ENCODE results near the gene GRID1. TPM values are rescaled to one million over a fixed set of nuclear protein-coding genes. Genes with fewer than 3 reads are reported as not detected.

The GRID1 gene
- total RNA-seq (2014; rRNA removed; shearing (Covaris generic); ENCODE audit: low replicate concordance): 0.07 and 0.18 TPM in 2 replicates

DNA sequence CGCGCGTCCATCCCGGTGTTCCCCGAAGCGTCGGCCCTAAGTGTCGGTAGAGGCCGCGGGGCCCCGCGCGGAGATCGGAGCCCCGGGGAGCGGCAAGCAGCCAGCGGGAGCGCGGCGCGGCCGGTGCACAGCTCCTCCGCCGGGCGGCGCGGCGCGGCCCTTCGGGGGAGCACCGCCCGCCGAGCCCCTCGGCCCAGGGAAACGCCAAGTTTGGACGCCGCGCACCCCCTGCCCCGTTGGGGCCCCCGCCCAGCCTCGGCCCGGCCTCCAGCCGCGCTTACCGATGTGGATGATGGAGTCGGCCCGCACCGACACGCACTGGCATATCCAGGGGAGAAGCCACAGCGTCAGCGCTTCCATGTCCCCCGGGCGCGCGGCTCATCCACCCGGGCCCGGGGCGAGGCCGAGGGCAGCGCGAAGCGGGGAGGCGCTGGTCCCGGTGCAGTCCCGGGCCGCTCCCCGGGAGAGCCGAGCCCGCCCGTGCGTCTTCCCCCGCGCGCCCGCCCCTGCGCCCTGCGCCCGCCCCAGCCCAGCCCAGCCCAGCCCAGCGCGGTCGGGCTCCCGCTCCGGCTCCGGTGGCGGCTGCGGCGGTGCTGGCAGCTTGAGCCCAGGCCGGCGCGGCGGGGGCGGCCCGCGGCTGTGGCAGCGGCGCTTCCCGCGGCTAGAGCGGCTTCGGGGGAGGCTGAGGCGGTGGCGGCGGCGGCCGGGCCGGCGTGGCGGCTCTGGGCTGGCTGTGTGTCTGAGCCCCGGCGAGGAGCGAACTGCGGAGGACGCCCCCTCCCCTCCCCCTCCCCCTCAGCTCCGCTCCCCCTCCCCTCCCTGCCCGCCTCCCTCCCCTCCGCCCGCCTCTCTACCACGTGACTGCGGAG is at the start of gene GRID1:
Gene GRID1, minus strand, starts transcription at position 763 of the 869 bp plus-strand sequence.
- Histone ChIP-seq H3K79me2 (ENCODE audit: low read length) (no peaks in the 10 kb centered on the region), H2AFZ (ENCODE audit: low read length) (no peak within 1 kb of the TSS), H3K4me2 (ENCODE audit: low read depth, low read length, poor library complexity, severe bottlenecking) (no peak within 1 kb of the TSS), H3K27ac (ENCODE audit: low read length) (no peak within 1 kb of the TSS), H3K9me3 (ENCODE audit: low read length) (no peaks in the 10 kb centered on the region), H3K9me2 (replicated peaks; ENCODE audit: insufficient read depth, low read length) (no peaks in the 10 kb centered on the region), H3K4me3 (ENCODE audit: low read length) (no peak within 1 kb of the TSS), H3K36me3 (ENCODE audit: insufficient read depth, low read length) (no peaks in the 10 kb centered on the region), H4K20me1 (ENCODE audit: insufficient read depth, low read depth, low read length) (no peaks in the 10 kb centered on the region), H3K4me1 (ENCODE audit: low read length) (no peaks in the 10 kb centered on the region), H3K27me3 (ENCODE audit: low read length) (no peaks in the 10 kb centered on the region), H3K9ac (ENCODE audit: low read length) (no peak within 1 kb of the TSS)
- no peak for DNase-seq

DNA sequence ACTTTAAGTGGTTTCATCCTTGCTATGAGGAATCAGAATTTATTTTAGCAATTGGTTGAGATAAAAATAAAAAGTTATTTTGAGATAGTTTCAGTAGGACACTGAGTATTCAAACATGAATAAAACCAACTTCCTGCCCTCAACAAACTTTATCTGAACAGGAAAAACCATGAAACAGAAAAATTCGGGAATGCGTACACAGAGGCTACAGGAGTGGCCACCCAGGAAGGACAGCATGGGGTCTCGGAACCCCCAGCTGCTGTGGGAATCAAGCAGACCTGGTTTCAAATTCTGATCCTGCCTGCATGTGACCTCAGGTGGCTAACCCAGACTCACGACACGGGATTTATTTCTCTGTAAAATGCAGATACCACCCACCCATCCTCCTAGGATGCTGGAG is 49.0 kb upstream of the GRID1 start:
- Histone ChIP-seq H3K4me2 (ENCODE audit: low read depth, low read length, poor library complexity, severe bottlenecking) (no peak overlapping the region), H3K79me2 (ENCODE audit: low read length) (no peaks in the 10 kb centered on the region), H3K27ac (ENCODE audit: low read length) (no peak overlapping the region), H3K4me1 (ENCODE audit: low read length) (peaks cover 44% of the 10 kb centered on the region), H3K4me3 (ENCODE audit: low read length) (no peak overlapping the region), H4K20me1 (ENCODE audit: insufficient read depth, low read depth, low read length) (no peaks in the 10 kb centered on the region), H3K9me3 (ENCODE audit: low read length) (peaks cover 3% of the 10 kb centered on the region; the same call in 1 of the 2 replicates), H3K36me3 (ENCODE audit: insufficient read depth, low read length) (no peaks in the 10 kb centered on the region; the same call in 1 of the 2 replicates), H3K27me3 (ENCODE audit: low read length) (no peaks in the 10 kb centered on the region), H2AFZ (ENCODE audit: low read length) (no peak overlapping the region), H3K9me2 (replicated peaks; ENCODE audit: insufficient read depth, low read length) (no peaks in the 10 kb centered on the region), H3K9ac (ENCODE audit: low read length) (no peak overlapping the region)
- DNase-seq: no peak

DNA sequence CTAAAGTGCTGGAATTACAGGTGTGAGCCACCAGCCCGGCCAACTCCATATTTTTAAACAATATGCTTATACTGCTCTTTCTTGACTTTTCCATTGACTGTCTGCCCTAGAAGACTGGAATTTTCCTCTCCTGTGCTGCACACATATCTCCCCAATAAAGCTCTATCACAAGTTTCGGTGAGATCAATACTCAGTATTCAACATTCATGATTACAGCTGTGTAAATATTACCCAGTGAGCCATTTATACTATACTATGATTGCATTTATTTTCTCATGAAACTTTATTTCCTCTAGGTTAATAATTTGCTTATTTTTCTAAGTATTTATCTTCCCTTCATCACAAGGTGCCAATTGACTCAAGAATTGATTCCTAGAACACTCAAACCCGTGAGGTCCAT is 48.5 kb upstream of the GRID1 start:
- Histone ChIP-seq H3K27ac (ENCODE audit: low read length) (no peak overlapping the region), H3K9ac (ENCODE audit: low read length) (no peak overlapping the region), H3K9me3 (ENCODE audit: low read length) (peaks cover 4% of the 10 kb centered on the region; the same call in 1 of the 2 replicates), H3K79me2 (ENCODE audit: low read length) (no peaks in the 10 kb centered on the region), H4K20me1 (ENCODE audit: insufficient read depth, low read depth, low read length) (no peaks in the 10 kb centered on the region), H3K4me3 (ENCODE audit: low read length) (no peak overlapping the region), H3K9me2 (replicated peaks; ENCODE audit: insufficient read depth, low read length) (no peaks in the 10 kb centered on the region), H3K27me3 (ENCODE audit: low read length) (no peaks in the 10 kb centered on the region), H3K4me2 (ENCODE audit: low read depth, low read length, poor library complexity, severe bottlenecking) (no peak overlapping the region), H2AFZ (ENCODE audit: low read length) (no peak overlapping the region), H3K4me1 (ENCODE audit: low read length) (peaks cover 44% of the 10 kb centered on the region), H3K36me3 (ENCODE audit: insufficient read depth, low read length) (no peaks in the 10 kb centered on the region; the same call in 1 of the 2 replicates)
- DNase-seq: no peak

DNA sequence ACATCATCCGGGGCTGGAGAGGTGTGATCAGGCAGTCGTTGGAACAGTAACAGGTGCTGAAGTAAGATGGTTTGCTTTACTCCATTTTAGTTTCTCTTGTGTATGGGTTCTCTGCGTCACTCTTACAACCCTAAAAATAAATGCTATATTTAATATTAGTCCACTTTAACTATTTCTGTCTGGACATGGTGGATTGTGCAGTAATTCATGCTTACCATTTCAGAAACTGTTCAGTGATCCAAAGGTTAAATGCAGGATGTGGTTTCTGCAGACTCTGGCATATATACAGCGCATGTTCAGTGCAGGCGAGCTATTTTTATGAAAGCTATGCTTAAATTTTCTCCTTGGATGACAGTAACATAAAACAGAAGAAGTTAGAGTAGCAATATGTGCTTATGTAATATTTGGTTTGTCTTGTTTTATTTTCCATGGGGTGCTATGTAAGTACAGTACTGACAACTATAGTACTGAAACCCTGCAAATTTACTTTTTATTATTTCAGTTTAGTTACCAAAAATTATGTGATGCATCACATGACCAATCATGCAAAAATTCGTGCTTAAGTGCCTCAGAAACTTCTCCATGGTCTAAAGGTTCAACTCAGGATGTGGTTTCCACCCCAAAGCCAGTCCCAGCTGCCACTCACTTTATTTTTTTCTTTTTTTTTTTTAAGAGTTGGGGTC is 46.6 kb upstream of the GRID1 start:
- Histone ChIP-seq H3K4me3 (ENCODE audit: low read length) (peak overlapping the region; percentile 44; the same call in 1 of the 2 replicates), H3K9ac (ENCODE audit: low read length) (peak overlapping the region; percentile 56)

DNA sequence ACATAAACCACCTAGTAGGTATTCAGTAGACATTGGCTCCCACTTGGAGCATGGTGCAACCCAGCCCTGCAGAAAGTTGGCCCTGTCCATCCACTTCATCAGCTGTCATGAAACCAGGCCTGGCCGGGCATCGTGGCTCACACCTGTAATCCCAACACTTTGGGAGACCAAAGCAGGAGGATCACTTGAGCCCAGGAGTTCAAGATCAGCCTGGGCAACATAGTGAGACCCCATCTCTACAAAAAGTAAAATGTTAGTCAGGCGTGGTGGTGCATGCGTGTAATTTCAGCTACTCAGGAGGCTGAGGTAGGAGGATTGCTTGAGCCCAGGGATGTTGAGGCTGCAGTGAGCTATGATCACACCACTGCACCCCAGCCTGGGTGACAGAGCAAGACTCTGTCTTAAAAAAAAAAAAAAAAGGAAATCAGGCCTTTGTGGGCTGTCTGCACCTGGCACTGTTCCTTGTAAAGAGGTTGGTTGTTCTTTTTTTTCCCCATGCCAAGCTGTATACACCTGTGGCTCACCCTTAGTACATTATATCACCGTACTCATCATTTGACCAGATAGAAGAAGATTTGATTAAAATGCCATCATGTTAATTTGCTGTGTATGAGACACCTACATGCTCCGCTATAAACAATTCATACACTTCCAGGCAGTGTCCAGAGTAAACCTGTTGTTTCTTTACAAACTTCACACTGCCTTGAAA is 45.4 kb upstream of the GRID1 start:
- peak; percentile 62 for DNase-seq
- H3K36me3 ChIP-seq (ENCODE audit: insufficient read depth, low read length): no peaks in the 10 kb centered on the region; the same call in 1 of the 2 replicates
- H3K9ac ChIP-seq (ENCODE audit: low read length): peak overlapping the region; percentile 56
- H3K4me2 ChIP-seq (ENCODE audit: low read depth, low read length, poor library complexity, severe bottlenecking): peak overlapping the region; percentile 58
- H4K20me1 ChIP-seq (ENCODE audit: insufficient read depth, low read depth, low read length): no peaks in the 10 kb centered on the region
- peaks cover 4% of the 10 kb centered on the region; the same call in 1 of the 2 replicates for H3K9me3 ChIP-seq (ENCODE audit: low read length)
- no peak overlapping the region for H2AFZ ChIP-seq (ENCODE audit: low read length)
- H3K79me2 ChIP-seq (ENCODE audit: low read length): no peaks in the 10 kb centered on the region
- H3K9me2 ChIP-seq (replicated peaks; ENCODE audit: insufficient read depth, low read length): no peaks in the 10 kb centered on the region
- H3K4me1 ChIP-seq (ENCODE audit: low read length): peaks cover 42% of the 10 kb centered on the region
- peak overlapping the region; percentile 99 for H3K27ac ChIP-seq (ENCODE audit: low read length)
- no peaks in the 10 kb centered on the region for H3K27me3 ChIP-seq (ENCODE audit: low read length)
- peak overlapping the region; percentile 44; the same call in 1 of the 2 replicates for H3K4me3 ChIP-seq (ENCODE audit: low read length)

More for the DNA sequence above, 46.6 kb upstream of the GRID1 start:
- Histone ChIP-seq H3K79me2 (ENCODE audit: low read length) (no peaks in the 10 kb centered on the region), H2AFZ (ENCODE audit: low read length) (no peak overlapping the region), H3K4me2 (ENCODE audit: low read depth, low read length, poor library complexity, severe bottlenecking) (peak overlapping the region; percentile 58), H3K9me2 (replicated peaks; ENCODE audit: insufficient read depth, low read length) (no peaks in the 10 kb centered on the region), H3K27me3 (ENCODE audit: low read length) (no peaks in the 10 kb centered on the region), H4K20me1 (ENCODE audit: insufficient read depth, low read depth, low read length) (no peaks in the 10 kb centered on the region), H3K27ac (ENCODE audit: low read length) (peak overlapping the region; percentile 99), H3K36me3 (ENCODE audit: insufficient read depth, low read length) (no peaks in the 10 kb centered on the region; the same call in 1 of the 2 replicates), H3K4me1 (ENCODE audit: low read length) (peaks cover 44% of the 10 kb centered on the region), H3K9me3 (ENCODE audit: low read length) (peaks cover 4% of the 10 kb centered on the region; the same call in 1 of the 2 replicates)
- DNase-seq: peak; percentile 91

DNA sequence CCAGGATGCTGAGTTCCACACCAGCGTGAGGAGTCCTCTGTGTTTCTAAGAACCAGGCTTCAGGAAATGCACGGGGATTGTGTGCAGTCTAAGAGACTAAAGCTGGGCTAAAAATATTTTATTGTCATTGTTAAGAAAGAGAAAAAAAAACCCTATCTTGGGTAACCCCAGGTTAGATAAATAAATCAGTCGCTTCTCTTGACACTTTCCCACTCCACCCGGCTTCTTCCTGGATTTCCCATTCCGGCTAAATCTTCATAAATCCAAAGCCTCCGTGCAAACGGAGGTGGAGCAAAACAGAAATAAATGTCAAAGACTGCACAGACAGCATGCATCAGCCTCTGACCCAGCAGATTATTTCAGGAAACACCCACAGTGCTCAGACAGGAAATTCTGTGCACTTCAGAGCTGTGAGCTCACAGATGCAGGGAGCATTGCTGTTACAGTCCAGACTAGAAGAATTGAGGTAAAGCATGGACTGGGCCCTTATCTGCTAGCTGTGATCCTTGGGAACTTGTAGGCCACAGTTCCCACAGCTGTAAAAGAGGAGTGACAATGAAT is 44.8 kb upstream of the GRID1 start:
- Histone ChIP-seq H3K4me1 (ENCODE audit: low read length) (peaks cover 42% of the 10 kb centered on the region), H4K20me1 (ENCODE audit: insufficient read depth, low read depth, low read length) (no peaks in the 10 kb centered on the region), H3K9me3 (ENCODE audit: low read length) (peaks cover 4% of the 10 kb centered on the region; the same call in 1 of the 2 replicates), H2AFZ (ENCODE audit: low read length) (no peak overlapping the region), H3K36me3 (ENCODE audit: insufficient read depth, low read length) (no peaks in the 10 kb centered on the region; the same call in 1 of the 2 replicates), H3K9me2 (replicated peaks; ENCODE audit: insufficient read depth, low read length) (no peaks in the 10 kb centered on the region), H3K9ac (ENCODE audit: low read length) (peak overlapping the region; percentile 41), H3K4me2 (ENCODE audit: low read depth, low read length, poor library complexity, severe bottlenecking) (peak overlapping the region; percentile 51), H3K4me3 (ENCODE audit: low read length) (no peak overlapping the region), H3K79me2 (ENCODE audit: low read length) (no peaks in the 10 kb centered on the region), H3K27ac (ENCODE audit: low read length) (peak overlapping the region; percentile 99), H3K27me3 (ENCODE audit: low read length) (no peaks in the 10 kb centered on the region)
- peak; percentile 74 for DNase-seq

DNA sequence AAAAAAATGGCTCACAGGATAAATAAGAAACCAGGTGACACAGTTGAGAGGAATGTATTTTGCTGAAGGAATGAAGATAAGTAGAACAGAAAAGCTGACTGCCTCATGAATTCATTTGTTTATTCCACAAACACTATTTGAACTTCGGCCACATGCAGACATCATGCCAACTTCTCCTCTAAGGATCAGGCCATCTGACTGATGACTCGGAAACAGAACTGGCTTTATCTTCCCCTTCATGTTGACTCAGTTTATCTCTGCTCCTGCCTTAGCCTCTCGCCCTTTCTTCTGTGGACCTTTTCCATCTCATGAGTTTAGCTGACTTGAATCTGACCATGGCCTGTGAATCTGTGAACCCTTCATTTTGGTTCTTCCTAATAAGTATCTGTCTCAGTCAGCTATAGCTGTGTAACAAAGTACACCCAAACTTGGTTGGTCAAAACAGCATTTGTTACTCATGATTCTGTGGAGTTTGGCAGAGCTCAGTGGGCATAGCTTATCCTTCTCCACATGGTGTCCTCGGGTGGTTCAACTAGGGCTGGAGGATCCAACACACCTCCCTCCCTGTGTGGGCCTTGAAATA is 44.0 kb upstream of the GRID1 start:
- Histone ChIP-seq H3K36me3 (ENCODE audit: insufficient read depth, low read length) (no peaks in the 10 kb centered on the region; the same call in 1 of the 2 replicates), H3K4me2 (ENCODE audit: low read depth, low read length, poor library complexity, severe bottlenecking) (no peak overlapping the region), H3K79me2 (ENCODE audit: low read length) (no peaks in the 10 kb centered on the region), H3K4me1 (ENCODE audit: low read length) (peaks cover 41% of the 10 kb centered on the region), H3K9me2 (replicated peaks; ENCODE audit: insufficient read depth, low read length) (no peaks in the 10 kb centered on the region), H3K4me3 (ENCODE audit: low read length) (no peak overlapping the region), H4K20me1 (ENCODE audit: insufficient read depth, low read depth, low read length) (no peaks in the 10 kb centered on the region), H3K27ac (ENCODE audit: low read length) (peak overlapping the region; percentile 99), H3K9ac (ENCODE audit: low read length) (0 out of 2 replicates have a peak overlapping the region, but pooled peaks have one; percentile 41), H3K27me3 (ENCODE audit: low read length) (no peaks in the 10 kb centered on the region), H3K9me3 (ENCODE audit: low read length) (peaks cover 4% of the 10 kb centered on the region; the same call in 1 of the 2 replicates), H2AFZ (ENCODE audit: low read length) (no peak overlapping the region)
- DNase-seq: no peak

Data from Karpas-422 (cell line).